ENCODE measurements around the gene GNGT1.

GNGT1 gene

DNA sequence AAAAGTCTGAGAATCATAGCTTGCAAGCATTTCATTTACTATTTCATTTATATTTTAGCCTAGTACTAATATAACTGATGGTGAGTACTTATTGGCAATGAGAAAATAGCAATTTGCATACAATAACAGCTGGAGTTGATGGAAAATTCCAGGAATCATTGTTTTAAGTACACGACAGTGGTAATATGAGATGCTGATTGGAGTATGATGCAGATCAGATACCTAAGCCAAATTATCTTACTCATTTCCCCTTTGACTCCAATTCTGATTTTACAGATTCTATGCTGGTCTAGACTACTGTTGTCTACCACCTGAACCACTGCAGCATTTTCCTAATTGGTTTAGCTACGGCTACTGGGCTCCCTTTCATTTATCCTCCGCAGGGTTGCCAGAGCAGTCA lies 51.8 kb downstream of the GNGT1 start:
- Histone ChIP-seq H3K79me2 (ENCODE audit: control insufficient read depth, insufficient read depth, low read length, unreplicated experiment) (no peaks in the 10 kb centered on the region), H3K36me3 (ENCODE audit: insufficient read depth, low read length) (no peaks in the 10 kb centered on the region), H2AFZ (ENCODE audit: low read length, unreplicated experiment) (no peak overlapping the region), H3K27me3 (ENCODE audit: insufficient read depth, low read length) (no peaks in the 10 kb centered on the region), H3K27ac (ENCODE audit: low read depth, low read length) (no peak overlapping the region), H3K4me1 (ENCODE audit: control insufficient read depth, insufficient read depth, low read length, unreplicated experiment) (peaks cover 11% of the 10 kb centered on the region), H3K4me3 (ENCODE audit: low read depth, low read length) (peak overlapping the region; percentile 9; the same call in 1 of the 2 replicates)

DNA sequence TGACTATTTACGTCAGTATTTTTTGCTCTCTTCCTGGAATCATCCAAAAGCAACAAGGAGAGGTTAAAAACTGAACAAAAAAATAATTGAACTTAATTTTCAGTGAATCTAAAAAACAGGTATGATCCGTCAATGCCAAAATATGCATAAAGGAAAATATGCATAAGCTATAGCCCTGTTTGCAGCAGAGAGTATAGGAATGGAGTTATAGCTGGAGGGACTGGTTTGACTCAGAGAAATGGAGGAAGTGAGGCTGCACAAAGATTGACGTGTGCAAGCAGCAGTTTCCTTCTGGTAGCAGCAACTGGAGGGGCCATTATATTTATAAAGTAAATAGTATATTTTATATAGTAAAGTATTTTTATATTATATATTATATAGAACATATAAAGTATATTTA lies 52.3 kb downstream of the GNGT1 start:
- no peak overlapping the region for H3K4me3 ChIP-seq (ENCODE audit: low read depth, low read length)
- H3K27ac ChIP-seq (ENCODE audit: low read depth, low read length): no peak overlapping the region
- no peaks in the 10 kb centered on the region for H3K27me3 ChIP-seq (ENCODE audit: insufficient read depth, low read length)
- H2AFZ ChIP-seq (ENCODE audit: low read length, unreplicated experiment): no peak overlapping the region
- H3K36me3 ChIP-seq (ENCODE audit: insufficient read depth, low read length): no peaks in the 10 kb centered on the region
- H3K4me1 ChIP-seq (ENCODE audit: control insufficient read depth, insufficient read depth, low read length, unreplicated experiment): peaks cover 11% of the 10 kb centered on the region
- no peaks in the 10 kb centered on the region for H3K79me2 ChIP-seq (ENCODE audit: control insufficient read depth, insufficient read depth, low read length, unreplicated experiment)

All from ACC112 (cell line).